Measurements from ENCODE around the gene DPF3.

GRCh38 chr14:72902801-72903530 is 9.1 kb upstream of the DPF3 start:
- TF ChIP-seq CTCF (IDR thresholded peaks at IDR 0.05): no peak
- no peak for TF ChIP-seq POLR2A (IDR thresholded peaks at IDR 0.05)
- no peak for TF ChIP-seq POLR2AphosphoS5 (IDR thresholded peaks at IDR 0.05)
